ENCODE data around the gene TRPM2. TPM values are rescaled to one million over a fixed set of nuclear protein-coding genes. Genes with fewer than 3 reads are reported as not detected.
A peak's percentile ranks its signal among the peaks of the same experiment; 100 is the strongest.

The TRPM2 gene
- total and polyA plus RNA-seq, 2 of the 4 experiments (the other 2 are of a cell fraction): not detected

DNA sequence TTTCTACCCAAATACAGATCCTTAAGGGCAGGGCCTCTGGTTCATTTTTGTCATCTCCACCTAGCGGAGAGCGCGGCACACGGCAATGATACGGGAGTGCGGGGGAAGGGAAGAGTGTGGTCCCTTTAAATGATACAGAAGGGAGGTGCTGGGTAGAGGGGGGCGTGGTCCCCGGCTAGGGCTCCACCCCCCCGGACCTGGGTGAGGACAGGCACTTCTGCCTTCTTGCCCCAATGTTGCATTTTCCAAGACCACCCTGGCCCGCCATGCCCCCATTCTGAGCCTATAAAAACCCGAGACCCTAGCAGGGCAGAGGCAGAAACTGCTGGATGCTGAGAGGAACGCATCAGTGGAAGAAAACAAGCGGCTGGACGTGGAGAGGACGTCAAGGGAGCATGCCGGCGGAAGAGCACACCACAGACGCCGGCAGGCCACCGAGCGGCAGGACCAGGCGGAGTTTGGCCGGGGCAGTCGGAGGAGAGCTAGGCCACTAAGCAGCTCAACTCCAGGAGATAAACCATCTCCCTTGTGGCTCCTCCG, 131.9 kb downstream of the TRPM2 start:
- Histone ChIP-seq H3K4me3 (ENCODE audit: insufficient read depth, low read depth, low read length) (peak overlapping the region; percentile 47), H3K9me1 (ENCODE audit: insufficient read depth, low read length) (no peaks in the 10 kb centered on the region), H2AK9ac (replicated peaks; ENCODE audit: low read depth, low read length, poor library complexity) (no peak overlapping the region), H4K8ac (ENCODE audit: low read depth in 2 of 2, low read length in 2 of 2) (no peak overlapping the region), H4K5ac (ENCODE audit: low read depth, low read length) (no peak overlapping the region), H2AK5ac (ENCODE audit: low read depth, low read length) (no peak overlapping the region), H3K14ac (replicated peaks; ENCODE audit: low read depth, low read length) (no peak overlapping the region), H3K18ac (ENCODE audit: low read depth, low read length) (no peak overlapping the region), H3K4me1 (ENCODE audit: control insufficient read depth, insufficient read depth, low read length) (no peaks in the 10 kb centered on the region), H2BK20ac (ENCODE audit: low read depth, low read length) (no peak overlapping the region), H3K36me3 (ENCODE audit: control insufficient read depth, insufficient read depth, low read length) (no peaks in the 10 kb centered on the region), H3K4ac (ENCODE audit: low read depth, low read length) (no peak overlapping the region), H3K79me1 (ENCODE audit: low read depth in 1 of 2, low read length in 2 of 2) (no peaks in the 10 kb centered on the region), H2BK120ac (ENCODE audit: low read depth, low read length) (no peak overlapping the region), H3K56ac (ENCODE audit: extremely low read depth, insufficient read depth, low read length) (no peak overlapping the region), H3K9me3 (ENCODE audit: control insufficient read depth, insufficient read depth, low read length) (no peaks in the 10 kb centered on the region), H3K4me2 (ENCODE audit: low read depth, low read length) (no peak overlapping the region), H3K9ac (ENCODE audit: low read depth, low read length) (no peak overlapping the region; the same call in 1 of the 2 replicates), H2BK15ac (ENCODE audit: low read depth, low read length) (no peak overlapping the region), H2BK5ac (ENCODE audit: low read depth, low read length, poor library complexity, severe bottlenecking) (no peak overlapping the region), H3K23ac (ENCODE audit: low read depth, low read length) (no peak overlapping the region), H3K27me3 (ENCODE audit: control insufficient read depth, insufficient read depth, low read length) (peaks cover 8% of the 10 kb centered on the region), H3K27ac (ENCODE audit: insufficient read depth, low read length) (no peak overlapping the region), H4K20me1 (ENCODE audit: insufficient read depth, low read length) (no peaks in the 10 kb centered on the region), H4K91ac (ENCODE audit: insufficient read depth, low read depth, low read length) (no peak overlapping the region), H2AFZ (replicated peaks; ENCODE audit: low read length, poor library complexity) (peak overlapping the region; percentile 49)
- dilution Hi-C loops (cut with HindIII; ENCODE audit: low sequenced_read_pairs, unreplicated experiment): no loop called here
- intact Hi-C loops (cut with micrococcal nuclease): loop anchor here (10.0 kb wide), 1 partner anchor 151 kb away; the partner anchor contains the start of gene CFAP410
- TF ChIP-seq CHD1 (IDR thresholded peaks at IDR 0.05; ENCODE audit: low read depth, low read length): no peak
- TF ChIP-seq, protein P1, sequence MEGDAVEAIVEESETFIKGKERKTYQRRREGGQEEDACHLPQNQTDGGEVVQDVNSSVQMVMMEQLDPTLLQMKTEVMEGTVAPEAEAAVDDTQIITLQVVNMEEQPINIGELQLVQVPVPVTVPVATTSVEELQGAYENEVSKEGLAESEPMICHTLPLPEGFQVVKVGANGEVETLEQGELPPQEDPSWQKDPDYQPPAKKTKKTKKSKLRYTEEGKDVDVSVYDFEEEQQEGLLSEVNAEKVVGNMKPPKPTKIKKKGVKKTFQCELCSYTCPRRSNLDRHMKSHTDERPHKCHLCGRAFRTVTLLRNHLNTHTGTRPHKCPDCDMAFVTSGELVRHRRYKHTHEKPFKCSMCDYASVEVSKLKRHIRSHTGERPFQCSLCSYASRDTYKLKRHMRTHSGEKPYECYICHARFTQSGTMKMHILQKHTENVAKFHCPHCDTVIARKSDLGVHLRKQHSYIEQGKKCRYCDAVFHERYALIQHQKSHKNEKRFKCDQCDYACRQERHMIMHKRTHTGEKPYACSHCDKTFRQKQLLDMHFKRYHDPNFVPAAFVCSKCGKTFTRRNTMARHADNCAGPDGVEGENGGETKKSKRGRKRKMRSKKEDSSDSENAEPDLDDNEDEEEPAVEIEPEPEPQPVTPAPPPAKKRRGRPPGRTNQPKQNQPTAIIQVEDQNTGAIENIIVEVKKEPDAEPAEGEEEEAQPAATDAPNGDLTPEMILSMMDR (conservative IDR thresholded peaks at IDR 0.05; ENCODE audit: low read depth, low read length): peak; percentile 34
- WGBS, 2 experiments (ENCODE audit: extremely low coverage in 2 of 2, insufficient read length in 1 of 2): 48% methylated on average over 13 of the region's 25 CpGs; no CpG with 5 or more reads in 1 of the 2 experiments
- ChIA-PET POLR2A (ENCODE audit: unreplicated experiment) (interaction anchor here (0.6 kb wide), 1 partner anchor 15 kb away, joined by 3 read pairs; no protein-coding TSS in a partner anchor), CTCF (no interaction called here)
- no TSS peak for BruUV-seq (replicated peaks)
- DNase-seq (peak; percentile 8), ATAC-seq (ENCODE audit: low read depth) (peak; percentile 64)
- in situ Hi-C loops (cut with MboI; ENCODE audit: low sequenced_read_pairs): no loop called here

All from IMR-90 (cell line).